NCI-H748 treated with DMSO at 0.1 percent for 48 hours (cell line): ENCODE measurements around the gene NPC2.

ENCODE experiments used
- DNase-seq: peaks from one replicate; lab custom pipeline; 2025; lab: John Stamatoyannopoulos, UW

Gene NPC2

GRCh38 chr14:74519316-74520074 is 26.4 kb upstream of the NPC2 start:
- DNase-seq: no peak

GRCh38 chr14:74518221-74518620 is 25.1 kb upstream of the NPC2 start:
- no peak for DNase-seq

DNA sequence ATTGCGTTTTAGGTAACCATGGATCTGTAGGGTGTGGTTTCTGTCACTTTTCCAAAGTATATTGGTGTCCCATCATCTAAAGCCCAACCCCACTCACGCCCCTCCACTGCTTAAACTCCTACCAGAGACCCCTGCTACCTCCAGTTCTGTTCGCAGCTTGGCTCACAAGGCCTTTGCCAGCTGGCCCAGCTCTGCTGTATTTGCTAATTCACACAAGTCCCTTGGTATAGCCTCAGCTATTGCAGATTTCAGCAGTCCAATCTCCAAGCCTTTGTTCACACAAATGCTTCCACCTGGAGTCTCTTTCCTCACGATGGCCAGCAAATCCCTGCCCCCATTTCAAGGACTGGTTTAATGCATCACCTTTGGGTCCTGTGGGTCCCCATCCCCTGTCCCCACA is 24.6 kb upstream of the NPC2 start:
- DNase-seq: no peak

- DNase-seq: no peak
Measured at GRCh38 chr14:74516451-74517160, 23.5 kb upstream of the NPC2 start.

GRCh38 chr14:74515891-74516412 is 22.8 kb upstream of the NPC2 start:
- DNase-seq: no peak

GRCh38 chr14:74514471-74514941 is 21.4 kb upstream of the NPC2 start:
- DNase-seq: no peak

GRCh38 chr14:74511966-74512830 is 19.1 kb upstream of the NPC2 start:
- no peak for DNase-seq

DNA sequence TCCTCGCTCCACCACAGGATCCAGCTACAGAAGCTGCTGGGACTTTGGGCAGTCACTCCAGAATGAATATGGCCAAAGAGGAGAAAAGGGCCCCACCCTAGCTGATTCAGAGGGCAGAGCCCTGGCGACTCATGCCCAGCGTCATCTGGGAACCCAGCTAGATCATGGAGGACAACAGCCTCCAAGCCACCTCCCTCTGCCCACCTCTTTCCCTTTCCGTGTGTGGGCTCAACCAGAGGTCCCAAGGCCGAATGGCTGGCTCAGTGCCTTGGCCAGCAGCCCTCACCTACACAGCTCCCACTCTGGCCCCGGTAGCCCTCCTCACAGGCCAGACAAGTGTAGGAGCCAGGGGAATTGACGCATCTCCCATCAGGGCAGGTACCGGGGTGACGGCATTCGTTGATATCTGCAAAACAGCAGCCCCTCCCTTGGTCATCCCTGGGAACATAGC is 17.9 kb upstream of the NPC2 start:
- no peak for DNase-seq

DNA sequence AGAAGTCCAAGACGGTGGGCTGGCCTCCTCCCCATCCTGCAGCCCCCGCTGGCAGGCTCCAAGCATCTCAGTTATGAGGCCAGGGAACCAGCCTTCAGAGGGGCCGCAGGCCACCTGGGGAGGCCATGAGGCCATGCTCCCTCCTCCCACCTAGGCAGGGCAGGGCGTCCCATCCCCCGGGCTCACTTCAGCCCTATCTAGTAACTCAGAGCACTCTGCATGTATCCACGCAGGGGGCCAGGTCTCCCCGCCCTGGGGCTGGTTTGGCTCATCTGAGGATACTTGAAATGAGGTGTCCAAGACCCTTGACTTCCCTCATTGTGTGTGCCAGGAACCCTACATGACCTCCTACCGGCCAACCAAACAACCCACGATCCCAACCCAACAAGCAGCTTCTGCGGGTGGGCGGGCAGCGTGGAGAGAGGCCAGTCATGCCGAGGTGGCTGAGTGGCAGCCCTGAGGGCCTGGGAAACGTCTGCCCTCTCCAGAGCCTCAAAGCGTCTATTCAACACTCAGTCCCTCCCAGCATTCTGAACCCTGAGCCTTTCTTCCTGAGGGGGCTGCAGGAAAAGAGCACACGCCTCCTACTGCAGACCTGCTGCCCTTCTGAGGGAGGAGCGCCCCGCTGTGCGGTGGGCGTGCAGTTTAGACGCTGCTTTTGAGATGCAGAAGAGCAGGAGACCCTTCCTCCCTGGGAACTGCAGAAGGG is 17.3 kb upstream of the NPC2 start:
- no peak for DNase-seq

DNA sequence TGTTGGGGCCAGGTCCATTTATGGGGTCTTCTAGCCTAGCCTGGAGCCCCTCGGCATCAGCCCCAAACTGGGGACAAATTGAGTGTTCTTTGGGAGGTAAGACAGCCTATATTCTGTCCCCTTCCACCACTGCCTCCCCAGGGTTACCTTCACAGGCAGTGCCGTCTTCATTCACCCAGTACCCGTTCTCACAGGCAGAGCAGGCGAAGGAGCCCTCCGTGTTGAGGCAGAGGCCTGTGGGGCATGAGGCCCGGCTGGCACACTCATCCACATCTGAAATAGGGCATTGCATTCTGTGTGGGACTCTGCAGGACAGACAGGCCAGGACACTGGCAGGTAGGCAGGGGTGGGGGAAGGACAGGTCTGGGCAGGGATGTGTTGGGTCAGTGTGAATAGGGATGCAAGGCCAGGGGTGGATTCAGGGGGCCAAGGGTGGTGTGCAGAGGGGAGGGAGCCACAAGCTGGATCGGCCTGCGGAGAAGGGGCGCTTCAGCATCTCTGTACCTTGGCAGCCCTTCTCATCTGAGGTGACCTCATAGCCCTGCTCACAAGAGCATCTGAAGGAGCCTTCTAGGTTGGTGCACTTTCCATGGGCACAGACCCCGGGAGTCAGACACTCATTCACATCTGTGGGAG is 16.6 kb upstream of the NPC2 start:
- no peak for DNase-seq

DNA sequence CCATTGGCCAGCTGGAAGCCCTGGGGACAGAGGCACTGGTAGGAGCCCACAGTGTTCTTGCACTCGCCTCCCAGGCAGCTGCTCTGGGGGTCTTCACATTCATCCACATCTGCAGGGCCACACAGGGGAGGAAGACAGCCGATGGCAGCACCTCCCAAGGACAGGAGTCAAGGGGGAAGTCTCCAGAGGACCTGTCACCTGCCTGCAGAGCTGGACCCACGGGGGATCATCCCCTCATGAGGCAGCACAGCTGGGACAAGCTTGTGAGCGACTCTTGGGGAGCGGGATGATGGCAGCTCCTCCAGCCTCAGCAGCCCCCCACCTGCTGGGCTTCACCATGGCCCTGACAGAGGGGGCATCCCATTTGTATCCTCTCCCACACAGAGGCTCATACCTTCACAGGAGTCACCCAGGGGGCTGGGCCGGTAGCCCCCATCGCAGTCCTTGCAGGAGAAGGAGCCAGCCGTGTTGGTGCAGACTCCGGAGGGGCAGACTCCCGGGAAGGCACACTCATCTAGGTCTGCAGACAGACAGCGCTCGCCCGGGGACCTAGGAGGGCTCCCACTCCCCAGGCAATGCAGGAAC is 15.8 kb upstream of the NPC2 start:
- DNase-seq: no peak

- no peak for DNase-seq
Measured at GRCh38 chr14:74508292-74508731, 15.2 kb upstream of the NPC2 start.

- DNase-seq: no peak
Measured at GRCh38 chr14:74507840-74508239, 14.7 kb upstream of the NPC2 start.

GRCh38 chr14:74507085-74507484 is 14.0 kb upstream of the NPC2 start:
- DNase-seq: no peak

GRCh38 chr14:74506411-74506851 is 13.3 kb upstream of the NPC2 start:
- DNase-seq: no peak

DNA sequence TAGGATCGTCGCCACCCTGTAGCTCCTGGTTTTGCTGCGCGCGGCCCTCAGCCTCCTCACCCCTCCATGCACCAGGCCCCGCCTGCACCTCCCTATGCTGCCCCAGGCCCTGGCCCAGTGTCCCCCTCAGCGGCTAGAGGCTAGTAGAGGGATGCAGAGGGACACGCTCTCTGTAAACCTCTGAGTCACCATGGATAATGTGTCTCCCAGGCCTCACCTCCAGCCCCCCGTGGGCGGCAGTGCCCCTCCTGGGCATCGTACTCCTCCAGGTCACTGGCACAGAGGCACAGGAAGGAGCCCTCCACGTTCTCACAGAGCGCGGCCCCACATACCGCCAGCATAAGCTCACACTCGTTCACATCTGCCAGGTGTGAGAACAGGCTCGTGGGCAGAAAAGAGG is 12.7 kb upstream of the NPC2 start:
- no peak for DNase-seq

DNA sequence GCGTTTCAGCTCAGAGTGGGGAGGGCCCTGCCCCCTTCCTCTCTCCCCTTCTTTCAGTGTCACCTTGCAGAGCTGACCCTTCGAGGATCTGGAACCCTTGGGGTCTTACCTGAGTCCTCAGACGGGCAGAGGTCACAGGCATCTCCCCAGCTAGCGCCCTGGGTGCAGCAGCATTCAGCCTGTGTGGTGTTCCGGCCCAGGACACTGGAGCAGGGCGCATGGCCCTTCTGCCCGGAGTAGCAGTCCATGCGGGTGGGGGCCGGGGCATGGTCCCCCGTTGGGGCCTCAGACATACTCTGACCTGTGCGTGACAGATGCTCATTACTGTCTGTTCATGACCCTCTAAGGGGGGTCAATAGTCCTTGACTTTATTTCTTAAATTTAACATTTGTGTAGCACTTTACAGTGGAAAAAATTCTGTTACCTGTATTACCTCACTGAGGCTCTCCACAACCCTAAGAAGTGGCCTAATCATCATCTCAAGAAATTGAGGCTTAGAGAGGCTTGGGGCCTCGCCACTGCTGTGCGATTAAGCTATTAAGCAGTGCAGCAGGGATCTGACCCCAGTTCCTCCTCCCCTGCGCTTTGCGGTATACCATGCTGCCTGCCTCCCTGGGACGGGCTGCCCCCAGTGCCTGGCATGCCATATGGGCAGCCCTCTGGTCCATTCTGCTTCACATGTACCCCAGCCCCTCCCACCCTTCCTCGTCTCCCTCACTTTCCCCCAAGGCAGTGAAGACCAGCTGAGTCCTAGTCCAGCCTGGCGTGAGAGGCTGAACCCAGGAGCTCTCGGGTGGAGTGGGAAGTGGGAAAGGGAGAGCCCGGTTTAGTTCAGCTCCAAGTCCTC is 12.0 kb upstream of the NPC2 start:
- no peak for DNase-seq

- no peak for DNase-seq
Measured at GRCh38 chr14:74504412-74504811, 11.3 kb upstream of the NPC2 start.

- no peak for DNase-seq
Measured at GRCh38 chr14:74503938-74504335, 10.8 kb upstream of the NPC2 start.
